CD4-positive, alpha-beta T cell treated with Interleukin-17A for 4 hours (primary cell): ENCODE results near the gene ERICH3.

ENCODE experiments used
- DNase-seq: peaks from one replicate; pipeline ENCODE4 v3.0.0-alpha.2; 2020; ENCODE audit warnings: mixed read lengths

ERICH3 gene

GRCh38 chr1:74586253-74586897, 87.2 kb downstream of the ERICH3 start:
- DNase-seq = no peak

DNA sequence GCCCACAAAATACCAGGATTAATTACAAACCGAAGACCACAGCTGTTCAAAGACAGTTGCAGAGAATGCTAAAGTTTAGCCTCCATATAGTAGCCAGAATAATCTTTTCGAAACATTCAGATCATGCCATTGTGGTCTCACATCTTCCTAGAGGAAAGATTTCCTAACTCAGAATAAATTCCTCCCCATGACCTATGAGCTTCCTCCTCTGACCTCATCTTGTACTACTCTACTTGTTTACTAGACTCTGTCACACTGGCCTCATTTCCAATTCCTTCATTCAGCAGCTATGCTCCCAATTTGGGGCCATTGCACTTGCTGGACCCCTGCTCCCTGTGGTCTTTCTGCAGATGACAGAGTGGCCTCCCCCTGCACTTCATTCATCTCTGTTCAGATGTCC, 89.4 kb downstream of the ERICH3 start:
- no peak for DNase-seq

DNA sequence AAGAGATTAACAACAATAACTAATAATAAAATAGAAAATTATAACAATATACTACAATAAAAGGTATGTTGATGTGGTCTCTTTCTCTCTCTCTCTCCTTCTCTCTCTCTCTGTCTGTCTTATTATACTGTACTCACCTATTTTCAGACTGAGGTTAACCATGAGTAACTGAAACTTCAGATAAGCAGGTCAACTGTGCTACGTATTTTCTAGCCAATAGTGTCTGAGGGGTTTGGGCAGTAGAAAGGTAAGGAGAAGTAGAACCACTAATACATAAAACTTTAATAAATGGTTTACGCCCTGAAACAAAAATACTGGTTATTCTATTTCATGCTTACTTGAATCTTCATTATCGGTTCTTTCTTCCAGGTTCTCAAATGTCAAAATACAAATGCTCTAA, 90.2 kb downstream of the ERICH3 start:
- DNase-seq = no peak

DNA sequence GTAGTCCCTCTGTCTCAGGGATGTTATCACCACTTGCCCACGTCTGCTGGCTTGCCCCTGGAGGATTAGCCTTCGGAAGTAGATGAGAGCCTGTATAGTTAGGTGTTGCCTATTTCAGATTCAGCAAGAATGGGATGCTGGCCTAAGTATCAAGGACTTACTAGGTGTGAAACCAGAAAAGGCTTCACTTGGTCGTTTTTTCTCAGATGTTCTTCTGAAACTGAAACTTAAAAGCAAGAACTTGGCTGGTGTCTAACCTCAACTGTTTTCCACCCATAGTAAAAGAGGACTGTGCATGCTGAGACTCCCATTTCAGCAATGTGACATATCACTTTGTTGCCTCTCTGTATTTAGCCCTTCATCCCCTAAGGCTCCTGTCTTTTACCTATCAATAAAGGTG, 94.2 kb downstream of the ERICH3 start:
- no peak for DNase-seq

DNA sequence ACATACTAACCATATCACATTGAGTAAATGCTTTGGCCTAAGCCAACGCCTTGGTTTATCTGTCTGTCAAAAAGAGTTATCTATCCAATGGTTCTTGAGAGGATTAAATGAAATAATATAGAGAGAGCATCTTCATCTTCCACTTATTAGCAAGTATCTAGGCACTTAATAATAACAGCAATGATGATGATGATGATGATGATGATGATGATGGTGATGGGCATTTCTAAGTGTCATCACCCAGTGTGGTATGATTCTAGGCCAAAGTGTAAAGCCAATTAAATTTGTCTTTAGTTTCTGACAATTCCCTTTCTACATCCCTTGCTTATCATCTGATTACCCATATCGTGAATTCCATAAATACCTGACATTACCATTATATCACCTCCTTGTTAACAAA, 95.5 kb downstream of the ERICH3 start:
- DNase-seq = no peak

- DNase-seq = no peak
These were observed 101.7 kb downstream of the ERICH3 start for GRCh38 chr1:74571891-74572290.

GRCh38 chr1:74571493-74571800, 102.1 kb downstream of the ERICH3 start:
- no peak for DNase-seq

DNA sequence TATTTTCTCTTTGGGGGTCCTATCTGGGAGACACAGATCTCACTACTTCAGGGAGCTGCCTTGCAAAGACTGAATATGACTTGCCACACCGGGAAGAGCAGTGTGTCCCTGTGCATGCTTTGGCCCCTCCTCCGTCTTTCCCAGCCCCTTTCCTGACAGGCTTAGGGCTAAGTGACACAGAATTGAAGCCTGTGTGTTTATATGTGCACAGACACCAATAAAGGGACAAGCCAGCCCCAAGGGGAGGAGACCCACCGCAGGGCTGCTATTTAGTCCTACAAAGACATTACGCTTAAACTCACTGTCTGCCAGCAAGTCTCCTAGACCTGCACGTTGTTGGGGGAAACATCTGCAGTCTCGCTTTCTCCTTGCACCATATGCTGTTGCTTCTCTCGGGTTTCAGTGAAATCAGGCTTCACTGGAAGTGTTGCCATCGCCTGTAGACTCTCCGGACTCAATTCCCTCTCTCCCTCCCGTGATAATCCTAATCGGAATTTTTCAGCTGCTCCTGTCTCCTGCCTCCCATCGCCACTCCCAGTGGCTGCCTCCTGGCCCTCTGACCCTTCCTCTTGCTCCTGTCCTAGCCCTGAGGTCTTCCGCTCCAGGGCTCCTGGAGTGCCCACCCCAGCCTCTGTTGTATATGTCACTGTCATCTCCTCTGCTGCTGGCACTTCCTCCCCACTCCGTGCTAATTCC, 102.6 kb downstream of the ERICH3 start:
- DNase-seq = no peak

- no peak for DNase-seq
These were observed 123.7 kb downstream of the ERICH3 start for GRCh38 chr1:74549932-74550331.

DNA sequence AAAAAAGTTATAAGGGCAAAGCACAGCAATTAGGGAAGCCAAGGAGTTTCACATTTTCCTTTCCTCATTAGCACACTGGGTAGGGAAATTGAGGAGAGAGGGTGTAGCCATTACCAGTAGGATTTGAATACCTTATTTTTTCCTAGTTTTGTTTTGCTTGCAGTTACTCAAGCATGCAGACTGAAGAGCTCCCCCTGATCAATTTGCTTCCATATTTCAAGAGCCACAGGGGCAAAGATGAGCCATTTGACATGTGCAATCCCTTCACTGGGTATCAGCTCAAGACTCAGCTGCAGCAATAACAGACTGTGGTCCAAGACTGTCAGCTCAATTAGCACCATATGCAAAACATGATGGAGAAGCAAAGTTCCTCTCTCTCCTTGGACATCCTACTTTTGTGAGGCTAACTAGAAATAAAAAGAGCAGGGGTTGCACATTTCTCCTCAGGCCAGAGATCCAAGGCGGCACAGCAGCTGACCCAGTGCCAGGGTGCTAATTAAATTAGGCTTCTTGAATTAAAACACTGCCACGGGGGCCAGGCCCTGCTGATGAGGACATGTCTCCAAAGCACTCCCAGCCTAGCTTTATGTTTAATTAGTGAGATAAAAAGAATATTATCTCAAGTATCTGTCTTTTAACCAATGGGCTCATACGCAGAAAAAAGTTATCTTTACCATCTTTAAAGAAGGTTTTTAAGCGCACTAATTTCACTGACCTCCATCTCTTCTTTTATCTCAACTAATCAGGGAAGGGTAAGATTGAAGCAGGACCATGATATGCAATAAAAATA, 124.4 kb downstream of the ERICH3 start:
- DNase-seq = no peak

- no peak for DNase-seq
These were observed 127.8 kb downstream of the ERICH3 start for GRCh38 chr1:74545821-74546220.

- no peak for DNase-seq
These were observed 139.4 kb downstream of the ERICH3 start for GRCh38 chr1:74534241-74534640.

- DNase-seq = no peak
These were observed 141.8 kb downstream of the ERICH3 start for GRCh38 chr1:74531796-74532195.

- DNase-seq = no peak
These were observed 142.7 kb downstream of the ERICH3 start for GRCh38 chr1:74530892-74531291.

- no peak for DNase-seq
These were observed 145.5 kb downstream of the ERICH3 start for GRCh38 chr1:74528123-74528522.

DNA sequence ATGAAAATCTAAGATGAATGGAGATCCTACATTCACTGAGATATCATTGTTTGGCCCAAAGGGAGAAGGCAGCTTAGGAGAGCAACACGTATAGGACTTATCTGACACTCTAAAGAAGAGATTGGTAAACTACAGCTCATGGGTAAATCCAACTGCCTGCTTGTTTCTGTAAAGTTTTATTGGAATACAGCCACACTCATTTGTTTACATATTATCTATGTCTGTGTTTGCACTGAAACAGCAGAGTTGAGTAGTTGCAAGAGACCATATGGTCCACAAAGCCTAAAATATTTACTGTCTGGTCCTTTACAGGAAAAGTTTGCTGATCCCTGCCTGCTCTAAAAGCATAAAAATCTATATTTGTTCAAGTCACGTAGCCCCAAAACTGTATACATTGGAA, 146.9 kb downstream of the ERICH3 start:
- DNase-seq = no peak

DNA sequence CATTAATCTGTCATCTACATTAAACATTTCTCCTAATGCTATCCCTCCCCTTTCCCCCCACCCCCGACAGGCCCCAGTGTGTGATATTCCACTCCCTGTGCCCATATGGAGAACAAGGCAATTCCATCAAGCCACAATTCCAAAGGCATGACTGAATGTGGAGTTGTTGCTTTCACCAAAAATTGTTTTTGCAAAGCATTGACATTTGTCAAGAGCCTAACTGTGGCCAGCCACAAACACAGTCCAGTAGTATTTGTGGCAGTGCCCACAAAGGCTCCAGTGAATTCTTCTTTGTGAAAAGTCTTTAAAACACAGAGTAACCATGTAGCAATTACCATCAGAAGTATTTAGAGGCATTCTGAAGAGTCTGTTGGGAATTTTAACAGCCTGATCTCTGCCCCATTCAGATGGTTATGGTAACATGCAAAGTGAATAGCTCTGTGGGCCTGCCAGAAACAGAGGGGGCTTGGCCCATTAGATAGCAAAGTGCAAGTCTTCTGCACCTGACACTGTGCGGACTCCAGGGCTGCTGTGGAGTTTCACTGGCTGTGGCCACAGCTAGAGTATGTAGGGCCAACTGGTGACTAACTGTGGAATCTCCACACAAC, 149.6 kb downstream of the ERICH3 start:
- DNase-seq = no peak

DNA sequence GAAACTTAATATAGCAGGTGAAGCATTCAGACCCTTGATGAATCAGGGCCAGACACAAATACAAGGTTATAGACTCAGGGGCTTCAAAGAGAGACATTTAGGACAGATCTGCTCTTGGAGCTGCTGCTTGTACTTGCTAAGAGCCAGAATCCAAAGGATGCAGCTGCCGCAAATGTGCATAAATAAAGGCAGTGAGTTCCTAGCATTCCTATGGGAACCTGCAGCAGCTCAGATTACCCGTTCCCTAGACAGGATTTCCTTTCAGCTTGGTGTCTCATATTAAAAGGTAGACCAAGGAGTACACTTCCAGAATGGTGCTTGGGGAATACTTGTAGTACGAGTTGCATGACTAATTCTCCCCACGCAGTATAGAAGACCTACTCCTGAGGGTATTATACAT, 151.4 kb downstream of the ERICH3 start:
- DNase-seq = no peak
